Karpas-422 (cell line): ENCODE data around the gene SCYGR6. TPM values are rescaled to one million over a fixed set of nuclear protein-coding genes. Genes with fewer than 3 reads are reported as not detected.
"Not testable (repeated sequence)": the region's sequence is repeated elsewhere in the genome, so short reads cannot be mapped to it uniquely, and the experiment has no call there.

ENCODE experiments used
- DNase-seq: peaks from one replicate; pipeline ENCODE4 v3.0.0-alpha.2; 2015
- H2AFZ ChIP-seq: fragments of 200-600 bp; sonication (generic); 2 replicates; pipeline ENCODE4 v1.6.1; 2014; ENCODE audit warnings: antibody characterized with exemption, low read length, mixed read lengths
- H3K27ac ChIP-seq: fragments of 200-600 bp; sonication (generic); 2 replicates; pipeline ENCODE4 v1.5.1; 2014; ENCODE audit warnings: mild to moderate bottlenecking, low read length, moderate library complexity
- H3K27me3 ChIP-seq: fragments of 200-600 bp; sonication (generic); 2 replicates; pipeline ENCODE4 v1.6.1; 2014; ENCODE audit warnings: low read length, mixed read lengths
- H3K36me3 ChIP-seq: fragments of 200-600 bp; sonication (generic); 2 replicates; pipeline ENCODE4 v1.6.1; 2014; ENCODE audit warnings: low read length, mixed read lengths; ENCODE audit not compliant: insufficient read depth
- H3K4me1 ChIP-seq: fragments of 200-600 bp; sonication (generic); 2 replicates; pipeline ENCODE4 v1.6.1; 2014; ENCODE audit warnings: mild to moderate bottlenecking, low read length, mixed read lengths
- H3K4me2 ChIP-seq: fragments of 200-600 bp; sonication (generic); 2 replicates; pipeline ENCODE4 v1.6.1; 2014; ENCODE audit warnings: low read length, low read depth, mild to moderate bottlenecking; ENCODE audit not compliant: poor library complexity, severe bottlenecking
- H3K4me3 ChIP-seq: fragments of 200-600 bp; sonication (generic); 2 replicates; pipeline ENCODE4 v1.5.1; 2014; ENCODE audit warnings: mild to moderate bottlenecking, antibody characterized with exemption, low read length, mixed read lengths
- H3K79me2 ChIP-seq: fragments of 200-600 bp; sonication (generic); 2 replicates; pipeline ENCODE4 v1.6.1; 2014; ENCODE audit warnings: mild to moderate bottlenecking, low read length, mixed read lengths
- H3K9ac ChIP-seq: fragments of 200-600 bp; sonication (generic); 2 replicates; pipeline ENCODE4 v1.6.0; 2014; ENCODE audit warnings: low read length
- H3K9me2 ChIP-seq: fragments of 200-600 bp; sonication (generic), shearing (Covaris generic); replicated peaks from 2 replicates; pipeline ENCODE4 v1.6.0; 2014; ENCODE audit warnings: mild to moderate bottlenecking, low read length, moderate library complexity; ENCODE audit not compliant: insufficient read depth
- H3K9me3 ChIP-seq: fragments of 300-700, 200-600 bp; sonication (generic); 2 replicates; pipeline ENCODE4 v1.6.1; 2014; ENCODE audit warnings: low read length, mixed read lengths
- H4K20me1 ChIP-seq: fragments of 200-600 bp; sonication (generic); 2 replicates; pipeline ENCODE4 v1.6.1; 2014; ENCODE audit warnings: mild to moderate bottlenecking, antibody characterized with exemption, low read length, low read depth; ENCODE audit not compliant: insufficient read depth
- total RNA-seq: library from RNA; depleted of rRNA; stranded (reverse); fragments of >200 nt; shearing (Covaris generic); gene quantifications from 2 replicates; pipeline ENCODE4 v1.2.3, GENCODE V29; 2014; ENCODE audit warnings: low replicate concordance

Gene SCYGR6
- total RNA-seq, 1 experiment from 2014 or later, result not detected

- no peak overlapping the region for H3K4me2 ChIP-seq
- H3K27ac ChIP-seq, result no peak overlapping the region
- H3K4me1 ChIP-seq, result no peaks in the 10 kb centered on the region
- H2AFZ ChIP-seq, result no peak overlapping the region
- no peak overlapping the region for H3K9ac ChIP-seq
- DNase-seq, result no peak
- H3K27me3 ChIP-seq, result no peaks in the 10 kb centered on the region
- no peaks in the 10 kb centered on the region for H4K20me1 ChIP-seq
- H3K9me2 ChIP-seq, result no peaks in the 10 kb centered on the region
- H3K4me3 ChIP-seq, result no peak overlapping the region
- H3K36me3 ChIP-seq, result no peaks in the 10 kb centered on the region
- H3K9me3 ChIP-seq, result no peaks in the 10 kb centered on the region
- no peaks in the 10 kb centered on the region for H3K79me2 ChIP-seq
Observed at GRCh38 chr2:227761740-227762476, 37.4 kb upstream of the SCYGR6 start.

GRCh38 chr2:227759411-227760118 is 35.0 kb upstream of the SCYGR6 start:
- no peak for DNase-seq
- Histone ChIP-seq H3K9me2 (no peaks in the 10 kb centered on the region), H3K4me2 (no peak overlapping the region), H4K20me1 (no peaks in the 10 kb centered on the region), H3K4me3 (no peak overlapping the region), H3K9ac (no peak overlapping the region), H3K27ac (no peak overlapping the region), H3K36me3 (no peaks in the 10 kb centered on the region), H3K27me3 (no peaks in the 10 kb centered on the region), H3K4me1 (no peaks in the 10 kb centered on the region), H3K9me3 (no peaks in the 10 kb centered on the region), H3K79me2 (no peaks in the 10 kb centered on the region), H2AFZ (no peak overlapping the region)

- H3K79me2 ChIP-seq, H3K27me3 ChIP-seq, DNase-seq, H3K4me2 ChIP-seq, H3K9me3 ChIP-seq, H3K9me2 ChIP-seq, H3K27ac ChIP-seq, H3K36me3 ChIP-seq, H3K4me1 ChIP-seq, H3K4me3 ChIP-seq, H2AFZ ChIP-seq, H3K9ac ChIP-seq, H4K20me1 ChIP-seq: not testable (repeated sequence)
Observed at GRCh38 chr2:227756261-227756660, 31.7 kb upstream of the SCYGR6 start.

DNA sequence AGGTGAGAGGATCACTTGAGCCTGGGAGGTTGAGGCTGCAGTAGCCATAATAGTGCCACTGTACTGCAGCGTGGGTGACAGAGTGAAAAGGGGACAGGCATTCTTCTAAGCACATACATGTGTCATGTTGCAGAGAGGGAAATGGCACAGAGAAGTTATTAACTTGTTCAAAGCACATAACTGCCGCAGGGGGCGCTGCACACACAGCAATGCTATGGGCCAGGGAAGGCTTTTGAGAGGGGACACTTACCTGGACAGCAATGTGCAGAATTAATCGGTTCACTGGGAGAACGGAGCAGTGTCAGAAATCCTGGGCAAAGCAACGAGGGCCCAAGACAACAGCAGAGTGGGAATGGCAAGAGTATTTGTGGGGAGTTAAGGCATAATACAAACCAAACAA is 23.5 kb upstream of the SCYGR6 start:
- no peaks in the 10 kb centered on the region for H3K9me3 ChIP-seq
- no peak overlapping the region for H2AFZ ChIP-seq
- no peak overlapping the region for H3K4me3 ChIP-seq
- peak; percentile 53 for DNase-seq
- H3K36me3 ChIP-seq, result no peaks in the 10 kb centered on the region
- H3K9ac ChIP-seq, result no peak overlapping the region
- no peaks in the 10 kb centered on the region for H3K27me3 ChIP-seq
- H3K4me2 ChIP-seq, result no peak overlapping the region
- H3K79me2 ChIP-seq, result no peaks in the 10 kb centered on the region
- no peaks in the 10 kb centered on the region for H4K20me1 ChIP-seq
- no peaks in the 10 kb centered on the region for H3K4me1 ChIP-seq
- H3K27ac ChIP-seq, result no peak overlapping the region
- H3K9me2 ChIP-seq, result no peaks in the 10 kb centered on the region

GRCh38 chr2:227745594-227745993 is 21.0 kb upstream of the SCYGR6 start, which contains the start of gene SCYGR8:
Gene SCYGR8, plus strand, starts transcription at chr2:227745894. Its CDS starts 0 bp downstream, at chr2:227745894.
- no peak for DNase-seq

DNA sequence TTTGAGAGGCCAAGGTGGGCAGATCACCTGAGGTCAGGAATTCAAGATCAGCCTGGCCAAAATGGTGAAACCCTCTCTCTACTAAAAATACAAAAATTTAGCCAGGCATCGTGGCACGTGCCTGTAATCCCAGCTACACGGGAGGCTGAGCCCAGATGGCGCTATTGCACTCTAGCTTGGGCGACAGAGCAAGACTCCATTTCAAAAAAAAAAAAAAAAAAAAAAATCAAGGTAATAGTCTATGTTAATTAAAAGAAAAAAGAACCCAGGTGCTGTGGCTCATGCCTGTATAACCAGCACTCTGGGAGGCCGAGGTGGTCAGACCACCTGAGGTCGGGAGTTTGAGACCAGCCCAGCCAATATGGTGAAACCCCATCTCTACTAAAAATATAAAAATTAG is 16.1 kb upstream of the SCYGR6 start:
- peak; percentile 71 for DNase-seq

More at GRCh38 chr2:227745594-227745993, 21.0 kb upstream of the SCYGR6 start, which contains the start of gene SCYGR8:
- H3K36me3 ChIP-seq, result no peaks in the 10 kb centered on the region
- H3K79me2 ChIP-seq, result no peaks in the 10 kb centered on the region
- H4K20me1 ChIP-seq, result no peaks in the 10 kb centered on the region
- H3K27ac ChIP-seq, result no peak within 1 kb of the TSS
- H3K4me3 ChIP-seq, result no peak within 1 kb of the TSS
- no peak within 1 kb of the TSS for H3K4me2 ChIP-seq
- no peaks in the 10 kb centered on the region for H3K4me1 ChIP-seq
- H3K9me2 ChIP-seq, result no peaks in the 10 kb centered on the region
- no peak within 1 kb of the TSS for H3K9ac ChIP-seq
- H3K9me3 ChIP-seq, result no peaks in the 10 kb centered on the region
- no peaks in the 10 kb centered on the region for H3K27me3 ChIP-seq
- H2AFZ ChIP-seq, result no peak within 1 kb of the TSS

GRCh38 chr2:227739351-227739750 is 14.8 kb upstream of the SCYGR6 start:
- H3K9me3 ChIP-seq, result no peaks in the 10 kb centered on the region
- no peak overlapping the region for H3K4me2 ChIP-seq
- H2AFZ ChIP-seq, result no peak overlapping the region
- H3K9me2 ChIP-seq, result no peaks in the 10 kb centered on the region
- H3K4me1 ChIP-seq, result no peaks in the 10 kb centered on the region
- H3K79me2 ChIP-seq, result no peaks in the 10 kb centered on the region
- H4K20me1 ChIP-seq, result no peaks in the 10 kb centered on the region
- H3K36me3 ChIP-seq, result no peaks in the 10 kb centered on the region
- H3K4me3 ChIP-seq, result no peak overlapping the region
- no peak overlapping the region for H3K27ac ChIP-seq
- DNase-seq, result no peak
- no peaks in the 10 kb centered on the region for H3K27me3 ChIP-seq
- no peak overlapping the region for H3K9ac ChIP-seq

More for the DNA sequence above, 16.1 kb upstream of the SCYGR6 start:
- not testable (repeated sequence) for H4K20me1 ChIP-seq, H3K27me3 ChIP-seq, H3K9ac ChIP-seq, H3K4me1 ChIP-seq, H3K9me2 ChIP-seq, H3K79me2 ChIP-seq, H3K4me3 ChIP-seq, H2AFZ ChIP-seq, H3K27ac ChIP-seq, H3K4me2 ChIP-seq, H3K36me3 ChIP-seq, H3K9me3 ChIP-seq

- no peak within 1 kb of the TSS for H3K9ac ChIP-seq
- H3K36me3 ChIP-seq, result no peaks in the 10 kb centered on the region
- no peaks in the 10 kb centered on the region for H3K9me3 ChIP-seq
- H3K27ac ChIP-seq, result no peak within 1 kb of the TSS
- H3K27me3 ChIP-seq, result no peaks in the 10 kb centered on the region
- H3K4me1 ChIP-seq, result no peaks in the 10 kb centered on the region
- no peaks in the 10 kb centered on the region for H3K9me2 ChIP-seq
- no peaks in the 10 kb centered on the region for H3K79me2 ChIP-seq
- no peak within 1 kb of the TSS for H2AFZ ChIP-seq
- no peak for DNase-seq
- H3K4me3 ChIP-seq, result no peak within 1 kb of the TSS
- H4K20me1 ChIP-seq, result no peaks in the 10 kb centered on the region
- no peak within 1 kb of the TSS for H3K4me2 ChIP-seq
Observed at GRCh38 chr2:227728035-227728434, 3.5 kb upstream of the SCYGR6 start, which contains the start of gene SCYGR7. Gene SCYGR7, plus strand, starts transcription at chr2:227728335. Its CDS starts 0 bp downstream, at chr2:227728335.
